Muscle of leg (tissue), 11 donors: Measurements from ENCODE around the gene SWI5. TPM values are rescaled to one million over a fixed set of nuclear protein-coding genes. Genes with fewer than 3 reads are reported as not detected.

Source experiments
- DNase-seq: peaks from one replicate; pipeline ENCODE4 v3.0.0; 2013
- H3K27ac ChIP-seq: one replicate; pipeline ENCODE4 v1.5.1; 2013; ENCODE audit warnings: mild to moderate bottlenecking, low read length, control low read depth
- H3K27me3 ChIP-seq: one replicate; pipeline ENCODE4 v1.6.1; 2013; ENCODE audit warnings: low read length; ENCODE audit not compliant: control insufficient read depth, insufficient read depth
- H3K36me3 ChIP-seq: one replicate; pipeline ENCODE4 v1.6.1; 2013; ENCODE audit warnings: low read length; ENCODE audit not compliant: control insufficient read depth, insufficient read depth
- H3K4me1 ChIP-seq: one replicate; pipeline ENCODE4 v1.6.1; 2013; ENCODE audit warnings: low read length; ENCODE audit not compliant: control insufficient read depth, insufficient read depth
- H3K4me3 ChIP-seq: one replicate; pipeline ENCODE4 v1.5.1; 2013; ENCODE audit warnings: low read length, control low read depth
- H3K9me3 ChIP-seq: replicated peaks from 2 replicates; pipeline ENCODE4 v1.6.1; 2013; ENCODE audit warnings: low read depth, low read length; ENCODE audit not compliant: control insufficient read depth
- whole genome bisulfite sequencing: methylation state at CpG from one replicate; pipeline ENCODE4 v1.1.5; 2013; ENCODE audit warnings: missing lambda C conversion rate; ENCODE audit not compliant: insufficient coverage; 5-methylcytosine and 5-hydroxymethylcytosine counted together
- polyA plus RNA-seq, 8 donors: library from polyadenylated mRNA; unstranded; fragments of 120-200 nt; gene quantifications; one replicate each; pipeline versions ENCODE4 v1.2.1 to v1.2.3, GENCODE V29; 2013; ENCODE audit warnings: inconsistent platforms in 1 of 8, low replicate concordance in 1 of 8; ENCODE audit not compliant: insufficient read length in 8 of 8, insufficient read depth in 1 of 8
- total RNA-seq: library from RNA; stranded (reverse); fragments of 120-200 nt; gene quantifications from one replicate; pipeline ENCODE4 v1.2.4, GENCODE V29; 2013

SWI5 gene
- total and polyA plus RNA-seq, 9 donors: 20.5 to 29.9 (median 27.0) TPM

- H3K27ac ChIP-seq: no peak overlapping the region
- H3K27me3 ChIP-seq: no peaks in the 10 kb centered on the region
- peaks cover 77% of the 10 kb centered on the region for H3K36me3 ChIP-seq
- no peaks in the 10 kb centered on the region for H3K9me3 ChIP-seq
- H3K4me3 ChIP-seq: no peak overlapping the region
- H3K4me1 ChIP-seq: peaks cover 5% of the 10 kb centered on the region
- no peak for DNase-seq
- WGBS: 40% methylated on average over 1 of the region's 6 CpGs
These were observed 17.8 kb upstream of the SWI5 start for GRCh38 chr9:128258326-128258725.

GRCh38 chr9:128259156-128259555 is 16.9 kb upstream of the SWI5 start:
- Histone ChIP-seq H3K27ac (no peak overlapping the region), H3K4me3 (no peak overlapping the region), H3K4me1 (peaks cover 5% of the 10 kb centered on the region), H3K36me3 (peaks cover 77% of the 10 kb centered on the region), H3K27me3 (no peaks in the 10 kb centered on the region), H3K9me3 (no peaks in the 10 kb centered on the region)
- 82% methylated on average over 9 of the region's 9 CpGs for WGBS
- DNase-seq: no peak

- 86% methylated on average over 17 of the region's 17 CpGs for WGBS
- Histone ChIP-seq H3K4me3 (no peak overlapping the region), H3K27me3 (no peaks in the 10 kb centered on the region), H3K36me3 (peaks cover 80% of the 10 kb centered on the region), H3K9me3 (no peaks in the 10 kb centered on the region), H3K27ac (no peak overlapping the region), H3K4me1 (peaks cover under 1% of the 10 kb centered on the region)
- DNase-seq: no peak
These were observed 15.7 kb upstream of the SWI5 start for GRCh38 chr9:128260340-128260739.

- DNase-seq: no peak
- peaks cover 84% of the 10 kb centered on the region for H3K36me3 ChIP-seq
- H3K9me3 ChIP-seq: no peaks in the 10 kb centered on the region
- 60% methylated on average over 1 of the region's 4 CpGs for WGBS
- no peaks in the 10 kb centered on the region for H3K27me3 ChIP-seq
- H3K4me1 ChIP-seq: no peaks in the 10 kb centered on the region
- H3K27ac ChIP-seq: no peak overlapping the region
- no peak overlapping the region for H3K4me3 ChIP-seq
These were observed 13.4 kb upstream of the SWI5 start for GRCh38 chr9:128262687-128263086.

- peaks cover 78% of the 10 kb centered on the region for H3K36me3 ChIP-seq
- H3K27ac ChIP-seq: no peak overlapping the region
- H3K27me3 ChIP-seq: no peaks in the 10 kb centered on the region
- no peaks in the 10 kb centered on the region for H3K9me3 ChIP-seq
- no peaks in the 10 kb centered on the region for H3K4me1 ChIP-seq
- no peak for DNase-seq
- no peak overlapping the region for H3K4me3 ChIP-seq
- 82% methylated on average over 4 of the region's 10 CpGs for WGBS
These were observed 10.7 kb upstream of the SWI5 start for GRCh38 chr9:128265348-128265847.

GRCh38 chr9:128266868-128267590 is 9.0 kb upstream of the SWI5 start:
- H3K4me3 ChIP-seq: no peak overlapping the region
- DNase-seq: no peak
- no peaks in the 10 kb centered on the region for H3K27me3 ChIP-seq
- no peaks in the 10 kb centered on the region for H3K9me3 ChIP-seq
- no peaks in the 10 kb centered on the region for H3K4me1 ChIP-seq
- H3K27ac ChIP-seq: no peak overlapping the region
- peaks cover 75% of the 10 kb centered on the region for H3K36me3 ChIP-seq
- WGBS: 84% methylated on average over 15 of the region's 15 CpGs

- no peaks in the 10 kb centered on the region for H3K27me3 ChIP-seq
- WGBS: 65% methylated on average over 2 of the region's 3 CpGs
- H3K9me3 ChIP-seq: no peaks in the 10 kb centered on the region
- H3K36me3 ChIP-seq: peaks cover 66% of the 10 kb centered on the region
- H3K27ac ChIP-seq: no peak overlapping the region
- no peak for DNase-seq
- H3K4me1 ChIP-seq: peaks cover 14% of the 10 kb centered on the region
- no peak overlapping the region for H3K4me3 ChIP-seq
These were observed 5.0 kb upstream of the SWI5 start for GRCh38 chr9:128271112-128271511.

- Histone ChIP-seq H3K4me1 (peaks cover 15% of the 10 kb centered on the region), H3K36me3 (peaks cover 63% of the 10 kb centered on the region)
These were observed 4.6 kb upstream of the SWI5 start for GRCh38 chr9:128271512-128271911.

GRCh38 chr9:128274245-128274644 is 1.8 kb upstream of the SWI5 start:
- 60% methylated on average over 3 of the region's 8 CpGs for WGBS
- Histone ChIP-seq H3K27me3 (no peaks in the 10 kb centered on the region), H3K9me3 (no peaks in the 10 kb centered on the region), H3K36me3 (peaks cover 38% of the 10 kb centered on the region), H3K27ac (no peak overlapping the region), H3K4me3 (no peak overlapping the region), H3K4me1 (peaks cover 22% of the 10 kb centered on the region)
- DNase-seq: no peak

More at GRCh38 chr9:128271512-128271911, 4.6 kb upstream of the SWI5 start:
- H3K4me3 ChIP-seq: no peak overlapping the region
- H3K9me3 ChIP-seq: no peaks in the 10 kb centered on the region
- no peak overlapping the region for H3K27ac ChIP-seq
- H3K27me3 ChIP-seq: no peaks in the 10 kb centered on the region
- 83% methylated on average over 3 of the region's 5 CpGs for WGBS
- no peak for DNase-seq

- H3K27ac ChIP-seq: peak within 1 kb of the TSS; percentile 93
- peak within 1 kb of the TSS; percentile 97 for H3K4me3 ChIP-seq
- no peaks in the 10 kb centered on the region for H3K9me3 ChIP-seq
- no peaks in the 10 kb centered on the region for H3K27me3 ChIP-seq
- H3K36me3 ChIP-seq: peaks cover 30% of the 10 kb centered on the region
- peak; percentile 65 for DNase-seq
- peaks cover 22% of the 10 kb centered on the region for H3K4me1 ChIP-seq
- under 1% methylated on average over 53 of the region's 57 CpGs for WGBS
These were observed 673 bp upstream of the SWI5 start, which contains the start of gene GOLGA2 for GRCh38 chr9:128275198-128276007. Gene GOLGA2, minus strand, starts transcription at chr9:128276007. Its CDS starts 31 bp downstream, at chr9:128275976.
